Thyroid gland (tissue), 4 donors: ENCODE measurements around the gene GH1. TPM values are rescaled to one million over a fixed set of nuclear protein-coding genes. Genes with fewer than 3 reads are reported as not detected.
"Not testable (repeated sequence)": the region's sequence is repeated elsewhere in the genome, so short reads cannot be mapped to it uniquely, and the experiment has no call there.

ENCODE experiments used
- DNase-seq, 2 donors: peaks; one replicate each; pipeline ENCODE4 v3.0.0-alpha.2; 2019
- H3K27ac ChIP-seq, 3 donors: fragments of 200-600 bp; sonication (generic); 1 replicate in 2 of 3; 2 replicates in 1 of 3; pipeline ENCODE4 v1.5.1; 2016 to 2019; ENCODE audit warnings: mild to moderate bottlenecking in 1 of 3, moderate library complexity in 1 of 3
- H3K27me3 ChIP-seq: fragments of 200-600 bp; sonication (generic); one replicate; pipeline ENCODE4 v1.5.1; 2019
- H3K36me3 ChIP-seq, 2 donors: fragments of 200-600 bp; sonication (generic); one replicate each; pipeline ENCODE4 v1.5.1; 2016 to 2019
- H3K4me1 ChIP-seq, 2 donors: fragments of 200-600 bp; sonication (generic); one replicate each; pipeline ENCODE4 v1.5.1; 2017 to 2019
- H3K4me3 ChIP-seq, 3 donors: fragments of 200-600 bp; sonication (generic); replicated peaks in 1 of 3; 1 replicate in 2 of 3; 2 replicates in 1 of 3; pipeline ENCODE4 v1.5.1; 2016; ENCODE audit warnings: mild to moderate bottlenecking in 1 of 3
- H3K9me3 ChIP-seq: fragments of 200-600 bp; sonication (generic); one replicate; pipeline ENCODE4 v1.5.1; 2017
- CTCF ChIP-seq, 6 experiments: fragments of 200-600 bp in 3 of 6; fragments of 450-650 bp in 3 of 6; sonication (generic) in 3 of 6; IDR thresholded peaks; one replicate each; pipeline ENCODE4 v1.5.1; 2016 to 2019; ENCODE audit warnings: antibody characterized with exemption in 6 of 6, mild to moderate bottlenecking in 2 of 6, inconsistent platforms in 1 of 6, moderate library complexity in 1 of 6
- WGBS, 2 donors: methylation state at CpG; one replicate each; pipeline ENCODE4 v1.1.5; 2017; 5-methylcytosine and 5-hydroxymethylcytosine counted together
- intact Hi-C: fragments of 100-400 bp; cut with DNase I; formaldehyde crosslinking; loops from one replicate; pipeline ENCODE4 v1.15.1; 2023
- total RNA-seq, 4 donors: library from RNA; depleted of rRNA; stranded (reverse); fragments of >200 nt; gene quantifications; one replicate each; pipeline ENCODE4 v1.2.3, GENCODE V29; 2016

The GH1 gene
- total RNA-seq, 4 donors from 2014 or later: not detected

GRCh38 chr17:63903787-63904201, 14.8 kb downstream of the GH1 start:
- WGBS, 2 donors: 29 to 40% methylated on average over 5 of the region's 5 CpGs
- H3K4me3 ChIP-seq, DNase-seq, H3K9me3 ChIP-seq, H3K27me3 ChIP-seq, H3K36me3 ChIP-seq, H3K4me1 ChIP-seq, intact Hi-C loops, H3K27ac ChIP-seq: not testable (repeated sequence)
- TF ChIP-seq CTCF (IDR thresholded peaks at IDR 0.05): peak in 3 of 6 experiments; percentile 35 to 38 (median 37)

- intact Hi-C loops, H3K4me3 ChIP-seq, DNase-seq, H3K4me1 ChIP-seq, H3K36me3 ChIP-seq, H3K27ac ChIP-seq, H3K9me3 ChIP-seq, H3K27me3 ChIP-seq: not testable (repeated sequence)
- 80 to 84% methylated on average over 2 of the region's 2 CpGs for WGBS, 2 donors
Observed at GRCh38 chr17:63901971-63902370, 16.7 kb downstream of the GH1 start.

- DNase-seq, H3K36me3 ChIP-seq, intact Hi-C loops, H3K4me3 ChIP-seq, H3K27ac ChIP-seq, H3K4me1 ChIP-seq, H3K9me3 ChIP-seq, H3K27me3 ChIP-seq: not testable (repeated sequence)
- 85 to 89% methylated on average over 6 of the region's 6 CpGs for WGBS, 2 donors
Observed at GRCh38 chr17:63898899-63899798, 19.5 kb downstream of the GH1 start.

- H3K27ac ChIP-seq, H3K4me3 ChIP-seq, H3K9me3 ChIP-seq, H3K27me3 ChIP-seq, DNase-seq, H3K4me1 ChIP-seq, intact Hi-C loops, H3K36me3 ChIP-seq: not testable (repeated sequence)
- WGBS, 2 donors: 77 to 88% methylated on average over 10 to 12 of the region's 14 CpGs
Observed at GRCh38 chr17:63896524-63897354, 21.9 kb downstream of the GH1 start, which contains the start of gene CSH1. CSH1 (minus strand) TSS chr17:63896574; CDS start chr17:63896511, 63 bp downstream.

GRCh38 chr17:63894821-63895220, 23.8 kb downstream of the GH1 start:
- not testable (repeated sequence) for H3K27ac ChIP-seq, DNase-seq

GRCh38 chr17:63894021-63894420, 24.6 kb downstream of the GH1 start:
- intact Hi-C loops, DNase-seq, H3K36me3 ChIP-seq, H3K27ac ChIP-seq, H3K9me3 ChIP-seq, H3K4me3 ChIP-seq, H3K27me3 ChIP-seq, H3K4me1 ChIP-seq: not testable (repeated sequence)
- WGBS, 2 donors: 86 to 90% methylated on average over 3 of the region's 3 CpGs

More at GRCh38 chr17:63894821-63895220, 23.8 kb downstream of the GH1 start:
- WGBS, 2 donors: 83 to 84% methylated on average over 6 to 10 of the region's 10 CpGs
- intact Hi-C loops, H3K27me3 ChIP-seq, H3K4me1 ChIP-seq, H3K4me3 ChIP-seq, H3K9me3 ChIP-seq, H3K36me3 ChIP-seq: not testable (repeated sequence)

GRCh38 chr17:63892316-63893037, 26.2 kb downstream of the GH1 start:
- H3K27me3 ChIP-seq, H3K4me1 ChIP-seq, DNase-seq, H3K27ac ChIP-seq, H3K9me3 ChIP-seq, intact Hi-C loops, H3K36me3 ChIP-seq, H3K4me3 ChIP-seq: not testable (repeated sequence)
- 69 to 74% methylated on average over 11 of the region's 11 CpGs for WGBS, 2 donors
